Measurements from ENCODE around the gene FIBCD1.

FIBCD1 gene

GRCh38 chr9:130935648-130936271 is 3.3 kb downstream of the FIBCD1 start:
- DNase-seq: no peak

- DNase-seq: no peak
Observed at GRCh38 chr9:130934702-130935647, 4.1 kb downstream of the FIBCD1 start.

- DNase-seq: no peak
Observed at GRCh38 chr9:130934246-130934645, 4.8 kb downstream of the FIBCD1 start.

GRCh38 chr9:130933114-130934046 is 5.7 kb downstream of the FIBCD1 start:
- DNase-seq: no peak

GRCh38 chr9:130932255-130933079 is 6.6 kb downstream of the FIBCD1 start:
- DNase-seq: no peak

- no peak for DNase-seq
Observed at GRCh38 chr9:130931508-130932254, 7.4 kb downstream of the FIBCD1 start.

GRCh38 chr9:130930804-130931349 is 8.2 kb downstream of the FIBCD1 start:
- DNase-seq: no peak

- DNase-seq: no peak
Observed at GRCh38 chr9:130930132-130930803, 8.8 kb downstream of the FIBCD1 start.

GRCh38 chr9:130929571-130930038 is 9.4 kb downstream of the FIBCD1 start:
- no peak for DNase-seq

- DNase-seq: no peak
Observed at GRCh38 chr9:130927995-130928900, 10.8 kb downstream of the FIBCD1 start.

GRCh38 chr9:130927338-130927737 is 11.7 kb downstream of the FIBCD1 start:
- no peak for DNase-seq

GRCh38 chr9:130925050-130925678 is 13.9 kb downstream of the FIBCD1 start:
- DNase-seq: no peak

GRCh38 chr9:130924448-130924788 is 14.6 kb downstream of the FIBCD1 start:
- no peak for DNase-seq

- DNase-seq: no peak
Observed at GRCh38 chr9:130923611-130924447, 15.2 kb downstream of the FIBCD1 start.

GRCh38 chr9:130922893-130923610 is 16.0 kb downstream of the FIBCD1 start:
- no peak for DNase-seq

- DNase-seq: no peak
Observed at GRCh38 chr9:130921989-130922892, 16.8 kb downstream of the FIBCD1 start.
